ENCODE results near the gene GFRA1. TPM values are rescaled to one million over a fixed set of nuclear protein-coding genes. Genes with fewer than 3 reads are reported as not detected.

Gene GFRA1
- total and polyA plus RNA-seq, 2 donors (not counting 3 experiments of a cell fraction or from before 2014, with no cell fraction given) = 0.22 to 0.88 TPM

DNA sequence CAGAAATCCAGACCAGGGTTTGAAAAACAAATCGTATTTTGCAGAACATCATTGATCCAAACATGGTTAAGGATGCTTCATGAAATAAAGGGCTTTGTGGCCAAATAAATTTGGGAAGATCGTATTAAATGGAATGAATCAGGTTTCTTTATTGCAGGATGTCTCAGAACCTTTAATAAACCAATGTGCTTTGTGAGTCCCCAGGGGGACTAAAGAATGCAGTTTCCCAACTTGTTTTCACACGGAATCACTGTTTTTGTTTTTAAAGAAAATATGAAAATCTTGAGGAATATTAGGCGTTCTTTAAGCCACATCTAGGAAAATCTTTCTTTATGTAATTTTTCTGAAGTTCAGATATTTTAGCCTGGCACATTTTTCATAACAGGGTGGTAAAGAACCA, 34.4 kb upstream of the GFRA1 start:
- dilution Hi-C loops (cut with MboI; ENCODE audit: extremely low pct_ligation_motif_present, low sequenced_read_pairs) (no loop called here), intact Hi-C loops (cut with micrococcal nuclease) (no loop called here)
- DNase-seq (ENCODE audit: low read depth, low spot score) (no peak), FAIRE-seq (no peak)
- Histone ChIP-seq H3K4me2 (ENCODE audit: insufficient read depth, low read length) (no peak overlapping the region), H3K27ac (ENCODE audit: insufficient read depth, low read depth, low read length) (no peak overlapping the region), H3K9me3 (replicated peaks; ENCODE audit: control insufficient read depth, insufficient read depth, low read length) (no peaks in the 10 kb centered on the region), H3K36me3 (ENCODE audit: control insufficient read depth in 2 of 2, extremely low read depth in 1 of 2, insufficient read depth in 2 of 2, low read length in 2 of 2) (no peaks in the 10 kb centered on the region), H3K27me3 (ENCODE audit: control insufficient read depth in 2 of 2, insufficient read depth in 2 of 2, low read length in 2 of 2) (no peaks in the 10 kb centered on the region), H3K4me3 (replicated peaks in 1 of 3; ENCODE audit: insufficient read depth in 1 of 3, low read depth in 1 of 3, low read length in 3 of 3) (no peak overlapping the region), H3K9me1 (replicated peaks; ENCODE audit: control insufficient read depth, extremely low read depth, insufficient read depth, low read length) (no peaks in the 10 kb centered on the region), H4K20me1 (replicated peaks; ENCODE audit: control insufficient read depth, extremely low read depth, insufficient read depth, low read length) (no peaks in the 10 kb centered on the region), H3K4me1 (ENCODE audit: control insufficient read depth, extremely low read depth, insufficient read depth, low read length) (no peaks in the 10 kb centered on the region), H3K9ac (replicated peaks; ENCODE audit: extremely low read depth, insufficient read depth, low read length) (no peak overlapping the region), H3K79me2 (ENCODE audit: control insufficient read depth, insufficient read depth, low read length) (no peaks in the 10 kb centered on the region), H2AFZ (ENCODE audit: low read depth, low read length) (no peak overlapping the region)
- CTCF ChIA-PET = no interaction called here
- POLR2A ChIA-PET = no interaction called here
- BruUV-seq (replicated peaks) = no TSS peak
- TF ChIP-seq POLR2A (IDR thresholded peaks at IDR 0.05; ENCODE audit: low read depth, low read length) (no peak), FOS (IDR thresholded peaks at IDR 0.05; ENCODE audit: borderline replicate concordance, insufficient read depth, low read length) (no peak), POLR2AphosphoS5 (IDR thresholded peaks at IDR 0.05; ENCODE audit: insufficient read depth, low read depth, low read length) (no peak), EZH2 (IDR thresholded peaks at IDR 0.05; ENCODE audit: borderline replicate concordance, low read depth, low read length, severe bottlenecking) (no peak), MYC (IDR thresholded peaks at IDR 0.05; ENCODE audit: low read depth, low read length) (no peak), JUN (IDR thresholded peaks at IDR 0.05; ENCODE audit: borderline replicate concordance, insufficient read depth, insufficient read length, low read depth) (no peak), GATA2 (IDR thresholded peaks at IDR 0.05; ENCODE audit: insufficient read depth, insufficient read length, low read depth, low read length) (no peak)
- TF ChIP-seq, protein P1, sequence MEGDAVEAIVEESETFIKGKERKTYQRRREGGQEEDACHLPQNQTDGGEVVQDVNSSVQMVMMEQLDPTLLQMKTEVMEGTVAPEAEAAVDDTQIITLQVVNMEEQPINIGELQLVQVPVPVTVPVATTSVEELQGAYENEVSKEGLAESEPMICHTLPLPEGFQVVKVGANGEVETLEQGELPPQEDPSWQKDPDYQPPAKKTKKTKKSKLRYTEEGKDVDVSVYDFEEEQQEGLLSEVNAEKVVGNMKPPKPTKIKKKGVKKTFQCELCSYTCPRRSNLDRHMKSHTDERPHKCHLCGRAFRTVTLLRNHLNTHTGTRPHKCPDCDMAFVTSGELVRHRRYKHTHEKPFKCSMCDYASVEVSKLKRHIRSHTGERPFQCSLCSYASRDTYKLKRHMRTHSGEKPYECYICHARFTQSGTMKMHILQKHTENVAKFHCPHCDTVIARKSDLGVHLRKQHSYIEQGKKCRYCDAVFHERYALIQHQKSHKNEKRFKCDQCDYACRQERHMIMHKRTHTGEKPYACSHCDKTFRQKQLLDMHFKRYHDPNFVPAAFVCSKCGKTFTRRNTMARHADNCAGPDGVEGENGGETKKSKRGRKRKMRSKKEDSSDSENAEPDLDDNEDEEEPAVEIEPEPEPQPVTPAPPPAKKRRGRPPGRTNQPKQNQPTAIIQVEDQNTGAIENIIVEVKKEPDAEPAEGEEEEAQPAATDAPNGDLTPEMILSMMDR (IDR thresholded peaks at IDR 0.05; ENCODE audit: extremely low read depth in 1 of 2, insufficient read depth in 1 of 2, low read depth in 1 of 2, low read length in 2 of 2) = no peak
- TF ChIP-seq, protein P2, sequence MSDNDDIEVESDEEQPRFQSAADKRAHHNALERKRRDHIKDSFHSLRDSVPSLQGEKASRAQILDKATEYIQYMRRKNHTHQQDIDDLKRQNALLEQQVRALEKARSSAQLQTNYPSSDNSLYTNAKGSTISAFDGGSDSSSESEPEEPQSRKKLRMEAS (IDR thresholded peaks at IDR 0.05; ENCODE audit: insufficient read depth, insufficient read length) = no peak
